DND-41 (cell line): ENCODE results near the gene GCDH.

Experiments used
- CTCF ChIP-seq: IDR thresholded peaks from 2 replicates; pipeline ENCODE4 v1.5.1; 2012; ENCODE audit warnings: borderline replicate concordance, low read length, moderate library complexity, mild to moderate bottlenecking; ENCODE audit not compliant: poor library complexity, severe bottlenecking; ENCODE audit errors: extremely low read depth
- EZH2 ChIP-seq: IDR thresholded peaks from 3 replicates; pipeline ENCODE4 v1.6.1; 2012; ENCODE audit warnings: borderline replicate concordance, low read depth, mild to moderate bottlenecking, moderate library complexity, low read length, inconsistent platforms; ENCODE audit not compliant: severe bottlenecking

DNA sequence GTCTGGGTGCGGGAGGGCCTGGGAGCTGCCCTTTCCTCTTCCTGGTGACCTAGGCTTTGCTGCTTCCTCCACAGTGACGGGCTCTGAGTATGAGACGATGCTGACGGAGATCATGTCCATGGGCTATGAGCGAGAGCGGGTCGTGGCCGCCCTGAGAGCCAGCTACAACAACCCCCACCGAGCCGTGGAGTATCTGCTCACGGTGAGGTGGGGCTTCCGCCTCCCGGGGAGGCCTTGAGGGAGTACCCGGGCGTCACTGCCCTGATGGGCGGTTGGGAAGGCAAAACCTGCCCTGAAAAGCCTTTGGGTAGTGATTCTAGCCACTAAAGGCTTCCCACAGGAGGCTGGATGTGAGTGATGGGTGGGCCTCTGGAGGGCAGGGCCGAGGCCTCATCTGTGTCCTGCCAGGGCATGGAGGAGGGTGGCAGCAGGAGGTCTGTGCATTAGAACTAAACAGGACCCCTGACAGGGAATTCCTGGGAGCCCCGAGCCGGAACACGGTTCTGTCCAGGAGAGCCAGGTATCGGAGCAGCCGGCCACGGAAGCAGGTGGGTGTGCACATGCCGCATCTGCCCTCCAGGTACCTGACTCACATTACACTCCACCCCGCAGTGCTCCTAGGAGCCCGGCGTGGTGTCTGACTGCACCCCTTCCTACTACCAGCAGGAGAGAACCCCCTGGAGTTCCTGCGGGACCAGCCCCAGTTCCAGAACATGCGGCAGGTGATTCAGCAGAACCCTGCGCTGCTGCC is 57.8 kb downstream of the GCDH start:
- TF ChIP-seq CTCF: no peak
- TF ChIP-seq EZH2: no peak
